ENCODE measurements around the gene EVI5. TPM values are rescaled to one million over a fixed set of nuclear protein-coding genes. Genes with fewer than 3 reads are reported as not detected.
A peak's percentile ranks its signal among the peaks of the same experiment; 100 is the strongest.

Gene EVI5
- polyA plus RNA-seq, 3 donors = 7.6 to 19.4 (median 14.3) TPM

DNA sequence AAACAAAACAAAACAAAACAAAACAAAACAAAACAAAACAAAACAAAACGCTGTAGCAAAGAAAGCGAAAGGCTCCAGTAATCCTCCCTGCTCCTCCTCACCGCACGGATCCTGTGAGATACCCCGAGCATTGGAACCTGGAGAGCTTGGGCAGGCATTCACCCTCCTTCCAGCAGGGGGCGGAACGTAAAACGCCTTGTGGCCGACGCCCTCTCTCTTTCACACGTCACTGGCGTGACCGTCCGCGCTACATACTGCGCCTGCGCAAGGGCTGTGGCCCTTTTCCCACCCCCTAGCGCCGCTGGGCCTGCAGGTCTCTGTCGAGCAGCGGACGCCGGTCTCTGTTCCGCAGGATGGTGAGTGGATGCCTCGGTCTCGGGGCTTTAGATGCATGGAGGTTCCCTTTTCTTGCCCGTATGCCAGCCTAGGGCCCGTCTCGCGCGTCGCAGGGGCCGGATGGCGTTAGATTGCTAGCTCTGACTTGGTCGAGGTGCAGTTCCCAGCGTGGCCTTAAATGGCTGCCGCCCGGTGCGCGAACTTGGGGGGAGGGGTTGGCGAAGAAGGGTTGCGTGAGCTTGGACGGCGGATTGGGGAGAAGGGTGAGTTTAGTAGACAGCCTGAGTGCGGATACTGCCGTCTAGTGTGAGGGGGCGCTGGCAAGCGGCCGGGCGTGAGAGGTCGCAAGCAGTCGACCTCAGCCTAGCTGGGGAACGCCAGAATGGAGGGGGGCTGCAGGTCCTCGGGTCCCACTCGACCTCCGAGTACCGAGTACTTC is 47.0 kb upstream of the EVI5 start, which contains the start of gene RPL5:
TSS of gene RPL5 (plus strand) at position 279 of the 775 bp plus-strand sequence. CDS start at position 354, 75 bp downstream.
- H3K27me3 ChIP-seq (ENCODE audit: control insufficient read depth in 2 of 2, insufficient read depth in 2 of 2, low read length in 2 of 2) = no peaks in the 10 kb centered on the region
- peaks cover 31 to 36% of the 10 kb centered on the region in 2 donors for H3K36me3 ChIP-seq (replicated peaks in 1 of 2; ENCODE audit: control insufficient read depth in 1 of 2, insufficient read depth in 2 of 2, low read length in 2 of 2)
- peaks cover 39% of the 10 kb centered on the region for H4K20me1 ChIP-seq (ENCODE audit: insufficient read depth, low read length)
- peak within 1 kb of the TSS; percentile 91 for H3K4me2 ChIP-seq (replicated peaks; ENCODE audit: extremely low read depth, low read length, poor library complexity, severe bottlenecking)
- H3K27ac Mint-ChIP-seq = peak within 1 kb of the TSS; percentile 97 to 99 (median 99)
- peak within 1 kb of the TSS; percentile 84 to 97 for H3K27ac ChIP-seq (ENCODE audit: low read depth in 1 of 2, low read length in 2 of 2)
- peak within 1 kb of the TSS; percentile 96 for H3K9ac ChIP-seq (ENCODE audit: insufficient read depth, low read length, poor library complexity, severe bottlenecking)
- peaks cover 52% of the 10 kb centered on the region for H3K79me2 ChIP-seq (ENCODE audit: insufficient read depth, low read length)
- peaks cover 0 to 3% (median 0%) of the 10 kb centered on the region in 3 donors for H3K27me3 Mint-ChIP-seq (ENCODE audit: low read depth in 3 of 3)
- peaks cover 28 to 31% of the 10 kb centered on the region in 2 donors for H3K36me3 Mint-ChIP-seq
- peak within 1 kb of the TSS; percentile 84 for H2AFZ ChIP-seq (ENCODE audit: insufficient read depth, low read depth, low read length, poor library complexity, severe bottlenecking)
- intact Hi-C loops (cut with micrococcal nuclease) = no loop called here
- no peaks in the 10 kb centered on the region for H3K9me3 ChIP-seq (replicated peaks in 1 of 2; ENCODE audit: control insufficient read depth in 1 of 2, insufficient read depth in 1 of 2, low read length in 2 of 2)
- peaks cover 11 to 23% of the 10 kb centered on the region in 2 donors for H3K4me1 ChIP-seq (ENCODE audit: control insufficient read depth in 1 of 2, insufficient read depth in 2 of 2, low read length in 2 of 2)
- H3K4me3 ChIP-seq (replicated peaks in 1 of 3; ENCODE audit: low read depth in 2 of 3, low read length in 3 of 3) = peak within 1 kb of the TSS; percentile 79 to 99 (median 82)
- peak; percentile 94 for TF ChIP-seq CTCF (IDR thresholded peaks at IDR 0.05)
- peaks cover 28% of the 10 kb centered on the region for H3K4me1 Mint-ChIP-seq
- H3K4me3 Mint-ChIP-seq = peak within 1 kb of the TSS; percentile 98
- under 1% methylated on average over 57 of the region's 57 CpGs for WGBS (ENCODE audit: insufficient coverage)
- H3K9me3 Mint-ChIP-seq = no peaks in the 10 kb centered on the region
- peak; percentile 98 to 99 (median 98) for DNase-seq

DNA sequence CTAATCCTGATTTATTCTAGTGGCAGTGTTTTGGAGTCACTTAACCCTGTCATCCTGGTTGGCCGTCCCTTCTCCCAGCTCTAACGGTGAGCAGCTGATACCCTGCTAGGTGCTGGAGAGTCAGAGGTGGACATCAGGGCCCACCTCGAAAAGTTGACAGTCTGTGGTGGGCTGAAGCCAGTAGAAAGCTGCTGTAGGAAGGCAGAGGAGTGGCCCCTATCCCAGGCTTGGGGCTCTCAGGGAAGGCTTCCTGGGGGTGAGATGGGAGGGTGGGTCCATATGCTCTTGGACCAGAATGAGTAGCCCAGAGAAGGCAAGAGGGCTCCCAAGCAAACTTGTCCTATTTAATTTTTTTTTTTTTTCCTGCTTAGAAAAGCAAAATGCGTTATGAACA is 46.5 kb upstream of the EVI5 start:
- peaks cover 46% of the 10 kb centered on the region for H3K79me2 ChIP-seq (ENCODE audit: insufficient read depth, low read length)
- Mint-ChIP-seq H3K36me3 (peaks cover 23 to 26% of the 10 kb centered on the region in 2 donors), H3K4me3 (peak overlapping the region; percentile 98), H3K9me3 (no peaks in the 10 kb centered on the region), H3K4me1 (peaks cover 28% of the 10 kb centered on the region), H3K27me3 (ENCODE audit: low read depth in 3 of 3) (peaks cover 0 to 3% (median 0%) of the 10 kb centered on the region in 3 donors), H3K27ac (peak overlapping the region in 3 of 7 donors; percentile 52 to 99 (median 82))
- H2AFZ ChIP-seq (ENCODE audit: insufficient read depth, low read depth, low read length, poor library complexity, severe bottlenecking) = peak overlapping the region; percentile 84
- 42% methylated on average over 2 of the region's 4 CpGs for WGBS (ENCODE audit: insufficient coverage)
- H3K4me1 ChIP-seq (ENCODE audit: control insufficient read depth in 1 of 2, insufficient read depth in 2 of 2, low read length in 2 of 2) = peaks cover 11 to 23% of the 10 kb centered on the region in 2 donors
- DNase-seq = no peak
- H3K4me2 ChIP-seq (replicated peaks; ENCODE audit: extremely low read depth, low read length, poor library complexity, severe bottlenecking) = peak overlapping the region; percentile 91
- no peak overlapping the region for H3K9ac ChIP-seq (ENCODE audit: insufficient read depth, low read length, poor library complexity, severe bottlenecking)
- TF ChIP-seq CTCF (IDR thresholded peaks at IDR 0.05) = no peak
- intact Hi-C loops (cut with micrococcal nuclease) = no loop called here
- no peaks in the 10 kb centered on the region for H3K27me3 ChIP-seq (ENCODE audit: control insufficient read depth in 2 of 2, insufficient read depth in 2 of 2, low read length in 2 of 2)
- H3K9me3 ChIP-seq (replicated peaks in 1 of 2; ENCODE audit: control insufficient read depth in 1 of 2, insufficient read depth in 1 of 2, low read length in 2 of 2) = no peaks in the 10 kb centered on the region
- peaks cover 33% of the 10 kb centered on the region for H4K20me1 ChIP-seq (ENCODE audit: insufficient read depth, low read length)
- H3K27ac ChIP-seq (ENCODE audit: low read depth in 1 of 2, low read length in 2 of 2) = peak overlapping the region in 1 of 2 donors; percentile 2
- peak overlapping the region in 1 of 3 experiments; percentile 99 for H3K4me3 ChIP-seq (replicated peaks in 1 of 3; ENCODE audit: low read depth in 2 of 3, low read length in 3 of 3)
- H3K36me3 ChIP-seq (replicated peaks in 1 of 2; ENCODE audit: control insufficient read depth in 1 of 2, insufficient read depth in 2 of 2, low read length in 2 of 2) = peaks cover 25 to 30% of the 10 kb centered on the region in 2 donors
